HL-60 (cell line): ENCODE measurements around the gene PARP8.

Source experiments
- DNase-seq, 2 experiments: peaks; one replicate each; pipeline ENCODE4 v3.0.0-alpha.2; 2010 to 2020; ENCODE audit warnings: low read depth in 1 of 2, low spot score in 1 of 2
- H3K27ac ChIP-seq: fragments of 250-450 bp; sonication (Bioruptor Pico); replicated peaks from 2 replicates; pipeline ENCODE4 v1.5.1; 2020; ENCODE audit warnings: mild to moderate bottlenecking, moderate library complexity
- H3K27me3 ChIP-seq: fragments of 250-450 bp; sonication (Bioruptor Pico); 2 replicates; pipeline ENCODE4 v1.5.1; 2021; ENCODE audit warnings: mild to moderate bottlenecking, moderate library complexity; ENCODE audit not compliant: insufficient read depth, poor library complexity, severe bottlenecking
- H3K4me3 ChIP-seq: replicated peaks from 2 replicates; pipeline ENCODE4 v1.5.1; 2011; ENCODE audit warnings: mild to moderate bottlenecking, control low read depth, low read length; ENCODE audit not compliant: insufficient read depth
- GABPA ChIP-seq: IDR thresholded peaks from 2 replicates; pipeline ENCODE4 v1.6.1; 2012; ENCODE audit warnings: low read depth
- POLR2AphosphoS5 ChIP-seq: IDR thresholded peaks from 2 replicates; pipeline ENCODE4 v1.6.1; 2012; ENCODE audit warnings: low read depth
- SPI1 ChIP-seq: IDR thresholded peaks from 2 replicates; pipeline ENCODE4 v1.6.1; 2012; ENCODE audit warnings: low read depth, mild to moderate bottlenecking, borderline replicate concordance
- TF ChIP-seq, protein P1 (sequence below): IDR thresholded peaks from 2 replicates; pipeline ENCODE4 v1.6.1; 2012; ENCODE audit warnings: low read depth; ENCODE audit not compliant: insufficient replicate concordance
- TF ChIP-seq, protein P2 (sequence below): IDR thresholded peaks from one replicate; pipeline ENCODE4 v1.5.1; 2011; ENCODE audit warnings: low read length, control low read depth, inconsistent platforms; ENCODE audit not compliant: insufficient read depth

The PARP8 gene

DNA sequence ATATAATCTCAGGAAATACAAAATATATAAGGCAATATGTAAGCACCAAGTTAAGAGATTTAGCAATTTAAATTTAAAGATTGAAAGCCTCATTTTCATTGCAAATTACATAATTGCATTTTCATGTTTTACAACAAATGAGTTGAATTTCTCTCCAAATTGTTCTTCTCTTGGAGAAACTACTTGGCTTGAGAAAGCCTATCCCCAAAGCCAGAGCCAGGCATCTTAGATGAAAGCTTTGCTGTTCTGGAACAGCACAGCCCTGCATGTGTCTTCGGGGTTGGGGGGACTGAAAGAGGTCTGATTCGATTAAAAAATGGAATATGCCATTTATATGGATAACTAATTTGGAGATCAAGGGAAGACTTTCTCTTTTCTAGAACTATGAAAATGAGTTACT lies 212.0 kb downstream of the PARP8 start:
- Histone ChIP-seq H3K27ac (no peak overlapping the region), H3K4me3 (no peak overlapping the region), H3K27me3 (no peaks in the 10 kb centered on the region)
- TF ChIP-seq SPI1 (no peak), GABPA (no peak), POLR2AphosphoS5 (no peak)
- TF ChIP-seq, protein P1, sequence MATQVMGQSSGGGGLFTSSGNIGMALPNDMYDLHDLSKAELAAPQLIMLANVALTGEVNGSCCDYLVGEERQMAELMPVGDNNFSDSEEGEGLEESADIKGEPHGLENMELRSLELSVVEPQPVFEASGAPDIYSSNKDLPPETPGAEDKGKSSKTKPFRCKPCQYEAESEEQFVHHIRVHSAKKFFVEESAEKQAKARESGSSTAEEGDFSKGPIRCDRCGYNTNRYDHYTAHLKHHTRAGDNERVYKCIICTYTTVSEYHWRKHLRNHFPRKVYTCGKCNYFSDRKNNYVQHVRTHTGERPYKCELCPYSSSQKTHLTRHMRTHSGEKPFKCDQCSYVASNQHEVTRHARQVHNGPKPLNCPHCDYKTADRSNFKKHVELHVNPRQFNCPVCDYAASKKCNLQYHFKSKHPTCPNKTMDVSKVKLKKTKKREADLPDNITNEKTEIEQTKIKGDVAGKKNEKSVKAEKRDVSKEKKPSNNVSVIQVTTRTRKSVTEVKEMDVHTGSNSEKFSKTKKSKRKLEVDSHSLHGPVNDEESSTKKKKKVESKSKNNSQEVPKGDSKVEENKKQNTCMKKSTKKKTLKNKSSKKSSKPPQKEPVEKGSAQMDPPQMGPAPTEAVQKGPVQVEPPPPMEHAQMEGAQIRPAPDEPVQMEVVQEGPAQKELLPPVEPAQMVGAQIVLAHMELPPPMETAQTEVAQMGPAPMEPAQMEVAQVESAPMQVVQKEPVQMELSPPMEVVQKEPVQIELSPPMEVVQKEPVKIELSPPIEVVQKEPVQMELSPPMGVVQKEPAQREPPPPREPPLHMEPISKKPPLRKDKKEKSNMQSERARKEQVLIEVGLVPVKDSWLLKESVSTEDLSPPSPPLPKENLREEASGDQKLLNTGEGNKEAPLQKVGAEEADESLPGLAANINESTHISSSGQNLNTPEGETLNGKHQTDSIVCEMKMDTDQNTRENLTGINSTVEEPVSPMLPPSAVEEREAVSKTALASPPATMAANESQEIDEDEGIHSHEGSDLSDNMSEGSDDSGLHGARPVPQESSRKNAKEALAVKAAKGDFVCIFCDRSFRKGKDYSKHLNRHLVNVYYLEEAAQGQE: no peak
- TF ChIP-seq, protein P2, sequence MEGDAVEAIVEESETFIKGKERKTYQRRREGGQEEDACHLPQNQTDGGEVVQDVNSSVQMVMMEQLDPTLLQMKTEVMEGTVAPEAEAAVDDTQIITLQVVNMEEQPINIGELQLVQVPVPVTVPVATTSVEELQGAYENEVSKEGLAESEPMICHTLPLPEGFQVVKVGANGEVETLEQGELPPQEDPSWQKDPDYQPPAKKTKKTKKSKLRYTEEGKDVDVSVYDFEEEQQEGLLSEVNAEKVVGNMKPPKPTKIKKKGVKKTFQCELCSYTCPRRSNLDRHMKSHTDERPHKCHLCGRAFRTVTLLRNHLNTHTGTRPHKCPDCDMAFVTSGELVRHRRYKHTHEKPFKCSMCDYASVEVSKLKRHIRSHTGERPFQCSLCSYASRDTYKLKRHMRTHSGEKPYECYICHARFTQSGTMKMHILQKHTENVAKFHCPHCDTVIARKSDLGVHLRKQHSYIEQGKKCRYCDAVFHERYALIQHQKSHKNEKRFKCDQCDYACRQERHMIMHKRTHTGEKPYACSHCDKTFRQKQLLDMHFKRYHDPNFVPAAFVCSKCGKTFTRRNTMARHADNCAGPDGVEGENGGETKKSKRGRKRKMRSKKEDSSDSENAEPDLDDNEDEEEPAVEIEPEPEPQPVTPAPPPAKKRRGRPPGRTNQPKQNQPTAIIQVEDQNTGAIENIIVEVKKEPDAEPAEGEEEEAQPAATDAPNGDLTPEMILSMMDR: no peak
- DNase-seq: no peak

DNA sequence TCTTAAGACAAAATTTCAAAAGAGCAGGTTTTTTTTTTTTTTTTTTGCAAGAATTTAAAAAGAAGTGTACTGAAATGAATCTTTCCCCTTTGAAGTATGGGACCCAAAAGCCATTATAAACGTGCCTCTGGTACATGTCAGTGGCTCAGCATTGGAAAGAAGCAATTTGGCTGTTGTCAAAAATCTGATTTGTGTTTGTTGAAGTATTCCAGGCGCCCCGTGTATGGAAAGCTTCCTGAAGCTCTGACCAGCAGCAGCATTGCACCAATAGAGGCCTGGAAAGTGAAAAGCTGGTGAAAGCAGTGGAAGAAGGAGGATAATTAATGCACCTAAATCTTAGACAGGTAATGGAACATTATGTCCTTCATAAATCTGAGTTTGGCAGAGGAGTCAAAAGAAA lies 215.0 kb downstream of the PARP8 start:
- H3K27me3 ChIP-seq: no peaks in the 10 kb centered on the region
- no peak overlapping the region for H3K27ac ChIP-seq
- DNase-seq: no peak
- H3K4me3 ChIP-seq: no peak overlapping the region
- no peak for TF ChIP-seq POLR2AphosphoS5
- no peak for TF ChIP-seq GABPA

DNA sequence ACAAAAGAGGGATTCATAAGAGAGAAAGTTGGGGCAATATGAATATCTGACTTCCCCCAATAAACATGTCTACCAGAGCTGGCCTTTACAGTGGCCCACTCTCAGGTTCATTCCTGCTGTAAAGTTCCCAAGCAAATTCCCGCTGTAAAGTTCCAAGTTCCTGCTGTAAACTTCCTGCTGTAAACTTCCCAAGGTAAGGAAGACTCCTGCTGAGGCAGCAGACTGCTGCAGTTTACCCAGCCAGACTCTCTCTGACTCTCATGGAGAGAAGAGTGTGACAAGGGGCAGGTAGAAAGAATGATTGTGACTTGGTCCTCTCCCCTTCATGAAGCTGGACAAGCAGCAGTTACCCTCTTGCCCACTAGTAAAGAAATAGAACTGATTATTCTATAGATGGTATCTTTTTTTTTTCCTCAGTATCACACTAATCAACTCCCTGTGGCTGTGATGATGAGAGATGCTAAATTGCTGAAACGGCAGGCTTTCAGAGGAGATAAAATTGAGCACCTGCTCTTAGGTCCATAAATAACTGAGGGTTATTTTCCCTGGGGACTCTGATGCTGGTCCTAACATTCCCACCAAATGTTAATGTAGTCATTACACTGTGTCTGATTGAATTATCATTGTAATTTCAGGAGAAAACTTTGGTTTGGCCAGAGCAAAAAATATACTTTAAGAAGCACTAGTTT lies 220.4 kb downstream of the PARP8 start:
- DNase-seq: no peak
- TF ChIP-seq, protein P2: no peak
- no peak for TF ChIP-seq POLR2AphosphoS5
- TF ChIP-seq, protein P1: no peak
- no peak for TF ChIP-seq GABPA
- TF ChIP-seq SPI1: no peak
- Histone ChIP-seq H3K27ac (no peak overlapping the region), H3K27me3 (no peaks in the 10 kb centered on the region), H3K4me3 (no peak overlapping the region)

DNA sequence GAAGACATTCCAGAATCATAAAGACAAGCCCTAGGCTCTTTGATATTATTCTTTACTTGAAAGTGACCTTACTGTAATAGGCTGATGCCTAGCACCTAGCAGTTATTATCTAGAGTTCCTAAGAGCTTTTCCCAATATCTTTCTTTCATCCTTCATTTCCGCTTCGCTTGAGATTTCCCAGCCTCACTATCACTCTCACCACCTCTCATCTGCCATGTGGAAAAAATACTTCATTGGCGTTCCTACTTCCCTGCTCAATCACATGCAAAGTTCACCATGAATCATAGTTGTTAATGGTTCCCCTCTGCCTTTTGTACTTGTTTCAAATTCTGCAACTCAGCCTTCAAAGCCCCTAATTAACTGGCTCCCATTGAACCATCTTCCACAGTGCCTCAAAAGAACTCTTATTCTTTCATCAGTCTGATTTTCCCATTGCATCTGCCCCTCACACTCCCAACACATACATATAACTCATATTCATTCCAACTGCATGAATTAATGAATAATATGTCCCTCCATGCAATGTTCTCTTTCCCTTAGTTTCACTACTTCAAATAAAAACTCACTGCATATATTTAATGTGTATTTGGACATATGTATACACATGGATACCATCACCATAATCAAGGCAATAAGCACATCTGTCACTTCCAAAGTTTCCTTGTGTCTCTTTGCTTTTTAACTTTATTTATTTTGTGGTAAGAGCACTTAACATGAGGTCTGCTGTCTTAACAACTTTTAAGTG lies 221.6 kb downstream of the PARP8 start:
- H3K27ac ChIP-seq: no peak overlapping the region
- no peaks in the 10 kb centered on the region for H3K27me3 ChIP-seq
- TF ChIP-seq GABPA: no peak
- no peak for TF ChIP-seq SPI1
- TF ChIP-seq POLR2AphosphoS5: no peak
- TF ChIP-seq, protein P1: no peak
- TF ChIP-seq, protein P2: no peak
- no peak overlapping the region for H3K4me3 ChIP-seq
- DNase-seq: no peak
